ENCODE data around the gene INTS4.
"Not testable (repeated sequence)": the region's sequence is repeated elsewhere in the genome, so short reads cannot be mapped to it uniquely, and the experiment has no call there.

DNA sequence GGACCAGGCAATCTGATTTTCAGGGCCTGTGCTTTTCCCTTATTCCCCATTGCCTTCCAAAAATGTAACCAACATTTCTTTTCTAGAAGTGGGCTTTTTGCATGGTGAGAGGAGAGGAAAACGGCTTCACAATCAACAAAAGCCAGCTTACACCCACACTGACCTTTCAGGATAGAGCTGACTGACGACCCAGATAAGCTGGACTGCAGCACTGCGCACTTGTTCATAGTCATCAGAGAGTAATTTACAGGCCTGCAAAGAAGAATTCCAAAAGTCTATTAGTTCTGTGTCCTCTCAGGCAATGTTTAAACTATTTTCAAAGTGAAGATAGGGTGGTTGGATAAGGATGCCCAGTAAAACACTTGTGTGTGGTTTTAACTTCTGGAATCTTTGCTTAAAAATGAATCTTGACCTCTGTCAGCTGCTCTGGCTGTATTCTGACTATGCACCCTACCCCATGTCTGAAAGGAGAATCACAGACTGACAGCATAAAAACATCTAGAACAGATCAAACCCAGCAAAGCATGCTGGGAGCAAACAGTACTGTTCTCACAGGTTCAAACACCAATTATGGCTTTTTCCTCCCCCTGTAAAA is 35.8 kb downstream of the INTS4 start:
- not testable (repeated sequence) for TF ChIP-seq POLR2AphosphoS5, POLR2A (IDR thresholded peaks at IDR 0.05)
- TF ChIP-seq, protein P1, sequence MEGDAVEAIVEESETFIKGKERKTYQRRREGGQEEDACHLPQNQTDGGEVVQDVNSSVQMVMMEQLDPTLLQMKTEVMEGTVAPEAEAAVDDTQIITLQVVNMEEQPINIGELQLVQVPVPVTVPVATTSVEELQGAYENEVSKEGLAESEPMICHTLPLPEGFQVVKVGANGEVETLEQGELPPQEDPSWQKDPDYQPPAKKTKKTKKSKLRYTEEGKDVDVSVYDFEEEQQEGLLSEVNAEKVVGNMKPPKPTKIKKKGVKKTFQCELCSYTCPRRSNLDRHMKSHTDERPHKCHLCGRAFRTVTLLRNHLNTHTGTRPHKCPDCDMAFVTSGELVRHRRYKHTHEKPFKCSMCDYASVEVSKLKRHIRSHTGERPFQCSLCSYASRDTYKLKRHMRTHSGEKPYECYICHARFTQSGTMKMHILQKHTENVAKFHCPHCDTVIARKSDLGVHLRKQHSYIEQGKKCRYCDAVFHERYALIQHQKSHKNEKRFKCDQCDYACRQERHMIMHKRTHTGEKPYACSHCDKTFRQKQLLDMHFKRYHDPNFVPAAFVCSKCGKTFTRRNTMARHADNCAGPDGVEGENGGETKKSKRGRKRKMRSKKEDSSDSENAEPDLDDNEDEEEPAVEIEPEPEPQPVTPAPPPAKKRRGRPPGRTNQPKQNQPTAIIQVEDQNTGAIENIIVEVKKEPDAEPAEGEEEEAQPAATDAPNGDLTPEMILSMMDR (IDR thresholded peaks at IDR 0.05) = not testable (repeated sequence)
